Measurements from ENCODE around the gene CHCT1. TPM values are rescaled to one million over a fixed set of nuclear protein-coding genes. Genes with fewer than 3 reads are reported as not detected.

The CHCT1 gene
- total and polyA plus RNA-seq, 2 donors (not counting 3 experiments of a cell fraction or from before 2014, with no cell fraction given) = not detected

GRCh38 chr17:60468371-60468770 is 46.1 kb downstream of the CHCT1 start:
- H3K9me3 ChIP-seq (replicated peaks; ENCODE audit: control insufficient read depth, insufficient read depth, low read length) = no peaks in the 10 kb centered on the region
- CTCF ChIA-PET = interaction anchor here (0.6 to 2.4 kb wide), 3 partner anchors 47 to 170 kb away, joined by 3 to 10 read pairs (median 3); no protein-coding TSS in a partner anchor
- peak overlapping the region; percentile 67 for H3K27ac ChIP-seq (ENCODE audit: insufficient read depth, low read depth, low read length)
- peak; percentile 37 for TF ChIP-seq POLR2A (IDR thresholded peaks at IDR 0.05; ENCODE audit: low read depth, low read length)
- TF ChIP-seq FOS (IDR thresholded peaks at IDR 0.05; ENCODE audit: borderline replicate concordance, insufficient read depth, low read length) = no peak
- H3K79me2 ChIP-seq (ENCODE audit: control insufficient read depth, insufficient read depth, low read length) = no peaks in the 10 kb centered on the region
- POLR2A ChIA-PET = no interaction called here
- FAIRE-seq (peak; percentile 82), DNase-seq (ENCODE audit: low read depth, low spot score) (peak; percentile 87)
- H4K20me1 ChIP-seq (replicated peaks; ENCODE audit: control insufficient read depth, extremely low read depth, insufficient read depth, low read length) = no peaks in the 10 kb centered on the region
- peaks cover 28% of the 10 kb centered on the region for H3K4me1 ChIP-seq (ENCODE audit: control insufficient read depth, extremely low read depth, insufficient read depth, low read length)
- H3K27me3 ChIP-seq (ENCODE audit: control insufficient read depth in 2 of 2, insufficient read depth in 2 of 2, low read length in 2 of 2) = no peaks in the 10 kb centered on the region
- peak overlapping the region; percentile 38 for H3K9ac ChIP-seq (replicated peaks; ENCODE audit: extremely low read depth, insufficient read depth, low read length)
- intact Hi-C loops (cut with micrococcal nuclease) (loop anchor here (1.0 to 5.0 kb wide), 3 partner anchors 56 to 169 kb away; no protein-coding TSS in a partner anchor), dilution Hi-C loops (cut with MboI; ENCODE audit: extremely low pct_ligation_motif_present, low sequenced_read_pairs) (no loop called here)
- no peak overlapping the region for H3K4me3 ChIP-seq (replicated peaks in 1 of 3; ENCODE audit: insufficient read depth in 1 of 3, low read depth in 1 of 3, low read length in 3 of 3)
- no peaks in the 10 kb centered on the region for H3K9me1 ChIP-seq (replicated peaks; ENCODE audit: control insufficient read depth, extremely low read depth, insufficient read depth, low read length)
- no TSS peak for BruUV-seq (replicated peaks)
- peaks cover 7 to 13% of the 10 kb centered on the region in 2 experiments for H3K36me3 ChIP-seq (ENCODE audit: control insufficient read depth in 2 of 2, extremely low read depth in 1 of 2, insufficient read depth in 2 of 2, low read length in 2 of 2)
- peak overlapping the region; percentile 73 for H3K4me2 ChIP-seq (ENCODE audit: insufficient read depth, low read length)
- H2AFZ ChIP-seq (ENCODE audit: low read depth, low read length) = no peak overlapping the region

GRCh38 chr17:60471451-60471850 is 49.2 kb downstream of the CHCT1 start:
- H3K36me3 ChIP-seq (ENCODE audit: control insufficient read depth in 2 of 2, extremely low read depth in 1 of 2, insufficient read depth in 2 of 2, low read length in 2 of 2) = peaks cover 0 to 5% of the 10 kb centered on the region in 2 experiments
- no peak for FAIRE-seq

More at GRCh38 chr17:60471451-60471850, 49.2 kb downstream of the CHCT1 start:
- Histone ChIP-seq H3K27me3 (ENCODE audit: control insufficient read depth in 2 of 2, insufficient read depth in 2 of 2, low read length in 2 of 2) (no peaks in the 10 kb centered on the region), H3K9me1 (replicated peaks; ENCODE audit: control insufficient read depth, extremely low read depth, insufficient read depth, low read length) (no peaks in the 10 kb centered on the region), H4K20me1 (replicated peaks; ENCODE audit: control insufficient read depth, extremely low read depth, insufficient read depth, low read length) (no peaks in the 10 kb centered on the region), H3K4me1 (ENCODE audit: control insufficient read depth, extremely low read depth, insufficient read depth, low read length) (peaks cover 28% of the 10 kb centered on the region), H3K79me2 (ENCODE audit: control insufficient read depth, insufficient read depth, low read length) (no peaks in the 10 kb centered on the region), H3K9me3 (replicated peaks; ENCODE audit: control insufficient read depth, insufficient read depth, low read length) (no peaks in the 10 kb centered on the region), H3K27ac (ENCODE audit: insufficient read depth, low read depth, low read length) (no peak overlapping the region), H3K4me3 (replicated peaks in 1 of 3; ENCODE audit: insufficient read depth in 1 of 3, low read depth in 1 of 3, low read length in 3 of 3) (no peak overlapping the region), H3K9ac (replicated peaks; ENCODE audit: extremely low read depth, insufficient read depth, low read length) (no peak overlapping the region), H2AFZ (ENCODE audit: low read depth, low read length) (no peak overlapping the region), H3K4me2 (ENCODE audit: insufficient read depth, low read length) (no peak overlapping the region)
- TF ChIP-seq FOS (IDR thresholded peaks at IDR 0.05; ENCODE audit: borderline replicate concordance, insufficient read depth, low read length) = no peak
- no peak for TF ChIP-seq POLR2A (IDR thresholded peaks at IDR 0.05; ENCODE audit: low read depth, low read length)
- no peak for TF ChIP-seq JUN (IDR thresholded peaks at IDR 0.05; ENCODE audit: borderline replicate concordance, insufficient read depth, insufficient read length, low read depth)
- no peak for TF ChIP-seq CTCF (IDR thresholded peaks at IDR 0.05; ENCODE audit: extremely low read depth in 1 of 2, insufficient read depth in 1 of 2, low read depth in 1 of 2, low read length in 2 of 2)
- no peak for TF ChIP-seq POLR2AphosphoS5 (IDR thresholded peaks at IDR 0.05; ENCODE audit: insufficient read depth, low read depth, low read length)
- no peak for TF ChIP-seq EZH2 (IDR thresholded peaks at IDR 0.05; ENCODE audit: borderline replicate concordance, low read depth, low read length, severe bottlenecking)
- TF ChIP-seq MAX (IDR thresholded peaks at IDR 0.05; ENCODE audit: insufficient read depth, insufficient read length) = no peak
- TF ChIP-seq GATA2 (IDR thresholded peaks at IDR 0.05; ENCODE audit: insufficient read depth, insufficient read length, low read depth, low read length) = no peak
- no peak for TF ChIP-seq MYC (IDR thresholded peaks at IDR 0.05; ENCODE audit: low read depth, low read length)
- intact Hi-C loops (cut with micrococcal nuclease) (no loop called here), dilution Hi-C loops (cut with MboI; ENCODE audit: extremely low pct_ligation_motif_present, low sequenced_read_pairs) (no loop called here)
- ChIA-PET POLR2A (no interaction called here), CTCF (no interaction called here)
- BruUV-seq (replicated peaks) = no TSS peak
- DNase-seq (ENCODE audit: low read depth, low spot score) = no peak
